Naive thymus-derived CD4-positive, alpha-beta T cell (primary cell): ENCODE measurements around the gene MLKL. TPM values are rescaled to one million over a fixed set of nuclear protein-coding genes. Genes with fewer than 3 reads are reported as not detected.

Experiments
- ATAC-seq: fragments of 150-1000 bp; cut with Tn5 transposase; 2 replicates; pipeline ENCODE4 v1.10.0; 2021; ENCODE audit warnings: mild to moderate bottlenecking, moderate library complexity
- CTCF ChIA-PET: fragments of 350-600 bp; sonication (Branson Sonifier 250); formaldehyde crosslinking; loops from one replicate; lab custom pipeline; 2021; ENCODE audit warnings: antibody characterized with exemption; lab: Charles Lee
- POLR2A ChIA-PET: fragments of 350-600 bp; sonication (Branson Sonifier 250); formaldehyde crosslinking; loops from one replicate; lab custom pipeline; 2021; ENCODE audit warnings: antibody characterized with exemption, inconsistent platforms; lab: Charles Lee
- DNase-seq, 9 donors: peaks; one replicate each; pipeline versions ENCODE4 v3.0.0 to v3.0.0-alpha.2; 2020 to 2022; ENCODE audit warnings: mixed read lengths in 1 of 9
- H3K27ac ChIP-seq: one replicate; pipeline ENCODE4 v1.7.0; 2013; ENCODE audit warnings: mild to moderate bottlenecking, low read depth, low read length, moderate library complexity
- H3K27me3 ChIP-seq, 2 donors: one replicate each; pipeline ENCODE4 v1.7.0; 2013; ENCODE audit warnings: low read length in 2 of 2, mild to moderate bottlenecking in 2 of 2, moderate library complexity in 2 of 2; ENCODE audit not compliant: control insufficient read depth in 2 of 2, insufficient read depth in 2 of 2
- H3K36me3 ChIP-seq, 3 experiments: 1 replicate in 2 of 3; 2 replicates in 1 of 3; pipeline ENCODE4 v1.7.0; 2013; ENCODE audit warnings: low read length in 3 of 3, mild to moderate bottlenecking in 3 of 3, moderate library complexity in 1 of 3; ENCODE audit not compliant: insufficient read depth in 3 of 3, control insufficient read depth in 2 of 3
- H3K4me1 ChIP-seq, 2 donors: one replicate each; pipeline ENCODE4 v1.7.0; 2013; ENCODE audit warnings: low read length in 2 of 2, mild to moderate bottlenecking in 2 of 2, moderate library complexity in 1 of 2; ENCODE audit not compliant: control insufficient read depth in 2 of 2, insufficient read depth in 2 of 2
- H3K4me3 ChIP-seq: 2 replicates; pipeline ENCODE4 v1.7.0; 2013; ENCODE audit warnings: mild to moderate bottlenecking, low read length
- H3K9me3 ChIP-seq, 3 experiments: 1 replicate in 2 of 3; 2 replicates in 1 of 3; pipeline ENCODE4 v1.7.0; 2013; ENCODE audit warnings: low read length in 3 of 3; ENCODE audit not compliant: control insufficient read depth in 2 of 3
- H3K27ac Mint-ChIP-seq, 9 donors: one replicate each; pipeline ENCODE4 v1.8.0; 2020 to 2022; ENCODE audit warnings: mixed read lengths in 9 of 9, mild to moderate bottlenecking in 8 of 9, moderate library complexity in 5 of 9, inconsistent platforms in 2 of 9
- H3K27me3 Mint-ChIP-seq, 5 donors: one replicate each; pipeline ENCODE4 v1.8.0; 2021 to 2022; ENCODE audit warnings: mixed read lengths in 5 of 5, mild to moderate bottlenecking in 1 of 5
- H3K36me3 Mint-ChIP-seq, 5 donors: one replicate each; pipeline ENCODE4 v1.8.0; 2020 to 2022; ENCODE audit warnings: mixed read lengths in 5 of 5, mild to moderate bottlenecking in 3 of 5, inconsistent platforms in 1 of 5
- H3K4me1 Mint-ChIP-seq, 7 donors: one replicate each; pipeline ENCODE4 v1.8.0; 2020 to 2022; ENCODE audit warnings: mixed read lengths in 7 of 7, mild to moderate bottlenecking in 3 of 7, inconsistent platforms in 1 of 7
- H3K4me3 Mint-ChIP-seq, 10 donors: one replicate each; pipeline ENCODE4 v1.8.0; 2020 to 2022; ENCODE audit warnings: mild to moderate bottlenecking in 10 of 10, mixed read lengths in 10 of 10, moderate library complexity in 6 of 10, inconsistent platforms in 2 of 10
- H3K9me3 Mint-ChIP-seq, 11 donors: one replicate each; pipeline ENCODE4 v1.8.0; 2020 to 2022; ENCODE audit warnings: mixed read lengths in 11 of 11, mild to moderate bottlenecking in 4 of 11, inconsistent platforms in 1 of 11, moderate library complexity in 1 of 11
- intact Hi-C, 2 donors: fragments of 100-400 bp; cut with micrococcal nuclease; formaldehyde crosslinking; loops; one replicate each; pipeline ENCODE4 v1.15.1; 2023
- polyA plus RNA-seq, 2 donors: library from polyadenylated mRNA; unstranded; fragments of 300-500 nt; fragmentation: Illumina TruSeq; gene quantifications; one replicate each; pipeline ENCODE4 v1.2.3, GENCODE V29; 2021
- total RNA-seq, 6 experiments: library from RNA in 5 of 6; stranded (reverse) in 5 of 6; gene quantifications; 1 replicate in 5 of 6; 2 replicates in 1 of 6; pipeline ENCODE4 v1.2.3 and lab custom pipeline; 2021 to 2026

The MLKL gene
- total and polyA plus RNA-seq, 7 experiments from 2014 or later: 7.9 to 52.4 (median 36.3) TPM

DNA sequence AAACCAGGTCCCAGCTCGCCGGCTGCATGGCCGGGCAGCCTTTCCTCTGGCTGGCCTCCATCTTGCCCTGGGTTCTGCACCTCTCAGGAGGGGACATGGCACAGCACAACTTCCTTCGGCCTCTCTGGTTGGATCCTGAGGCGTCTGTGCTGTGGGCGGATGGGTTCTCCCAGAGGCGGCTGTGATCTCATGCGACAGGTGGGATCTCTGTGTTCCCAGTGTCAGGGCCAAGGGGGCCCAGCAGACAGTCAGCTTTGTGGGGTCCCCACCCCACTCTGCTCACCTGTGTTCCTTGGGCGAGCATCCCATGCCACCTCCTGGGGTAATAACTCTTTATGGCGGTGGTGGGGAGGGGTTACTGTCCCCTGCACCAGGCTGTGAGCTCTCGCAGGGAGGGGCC lies 38.2 kb upstream of the MLKL start:
- no peak for ATAC-seq
- ChIA-PET CTCF (no interaction called here), POLR2A (no interaction called here)
- no peaks in the 10 kb centered on the region for H3K36me3 Mint-ChIP-seq
- no peak for DNase-seq
- H3K4me1 ChIP-seq: no peaks in the 10 kb centered on the region
- no peak overlapping the region for H3K27ac ChIP-seq
- H3K4me3 Mint-ChIP-seq: no peak overlapping the region
- H3K27me3 Mint-ChIP-seq: peaks cover 0 to 7% (median 0%) of the 10 kb centered on the region in 5 donors
- peaks cover 0 to 4% (median 0%) of the 10 kb centered on the region in 7 donors for H3K4me1 Mint-ChIP-seq
- intact Hi-C loops: no loop called here
- no peaks in the 10 kb centered on the region for H3K27me3 ChIP-seq
- no peak overlapping the region for H3K4me3 ChIP-seq
- H3K27ac Mint-ChIP-seq: no peak overlapping the region
- no peaks in the 10 kb centered on the region for H3K9me3 Mint-ChIP-seq
- no peaks in the 10 kb centered on the region for H3K9me3 ChIP-seq
- no peaks in the 10 kb centered on the region for H3K36me3 ChIP-seq

DNA sequence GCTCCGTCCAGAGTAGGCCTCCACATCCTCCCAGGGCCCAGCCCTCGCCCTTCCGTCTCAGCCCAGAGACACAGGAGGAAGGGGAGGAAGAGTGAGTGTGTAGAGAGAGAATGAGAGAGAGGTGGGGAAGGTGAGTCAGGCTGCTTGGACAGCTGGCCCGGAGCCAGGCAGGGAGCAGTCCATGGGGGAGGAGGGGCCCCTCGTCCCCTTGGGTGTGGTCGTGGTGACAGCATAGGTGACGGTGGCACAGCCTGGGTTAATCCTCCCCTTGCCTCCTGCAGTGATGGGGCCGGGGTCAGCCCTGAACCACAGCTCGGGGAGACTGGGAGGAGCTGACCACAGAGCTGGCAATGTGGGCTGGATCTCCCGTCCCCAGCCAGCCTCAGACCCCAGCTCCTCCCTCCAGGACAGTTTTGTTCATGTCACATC lies 37.5 kb upstream of the MLKL start:
- H3K4me3 Mint-ChIP-seq: no peak overlapping the region
- DNase-seq (no peak), ATAC-seq (no peak)
- no peak overlapping the region for H3K27ac Mint-ChIP-seq
- Histone ChIP-seq H3K4me3 (no peak overlapping the region), H3K9me3 (no peaks in the 10 kb centered on the region), H3K27ac (no peak overlapping the region), H3K36me3 (no peaks in the 10 kb centered on the region), H3K27me3 (no peaks in the 10 kb centered on the region), H3K4me1 (no peaks in the 10 kb centered on the region)
- CTCF ChIA-PET: no interaction called here
- POLR2A ChIA-PET: no interaction called here
- H3K4me1 Mint-ChIP-seq: peaks cover 0 to 4% (median 0%) of the 10 kb centered on the region in 7 donors
- H3K27me3 Mint-ChIP-seq: peaks cover 0 to 7% (median 0%) of the 10 kb centered on the region in 5 donors
- intact Hi-C loops: no loop called here
- no peaks in the 10 kb centered on the region for H3K9me3 Mint-ChIP-seq
- H3K36me3 Mint-ChIP-seq: no peaks in the 10 kb centered on the region

DNA sequence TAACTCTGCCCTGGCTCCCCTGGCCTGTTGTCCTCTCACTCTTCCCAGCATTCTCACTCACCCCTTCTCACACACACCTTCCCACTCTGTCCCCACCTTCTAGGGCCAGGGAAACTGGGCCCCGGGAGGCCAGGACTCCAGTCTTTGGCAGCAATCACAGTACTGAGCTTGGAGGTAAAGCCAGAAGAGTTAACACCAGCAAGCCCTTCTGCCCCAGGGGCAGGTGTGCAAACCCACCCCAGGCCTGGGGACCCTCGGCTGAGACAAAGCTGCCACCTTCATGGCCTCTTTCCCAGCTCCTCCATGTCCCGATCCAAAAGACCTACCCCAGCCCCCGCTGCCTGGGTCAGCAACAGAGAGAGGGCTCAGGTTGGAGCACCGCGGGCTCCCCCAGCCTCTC lies 36.9 kb upstream of the MLKL start:
- ATAC-seq (no peak), DNase-seq (no peak)
- no peaks in the 10 kb centered on the region for H3K9me3 ChIP-seq
- H3K27ac ChIP-seq: no peak overlapping the region
- ChIA-PET CTCF (no interaction called here), POLR2A (no interaction called here)
- H3K9me3 Mint-ChIP-seq: no peaks in the 10 kb centered on the region
- H3K27me3 ChIP-seq: no peaks in the 10 kb centered on the region
- H3K4me3 ChIP-seq: no peak overlapping the region
- H3K27me3 Mint-ChIP-seq: peaks cover 0 to 7% (median 0%) of the 10 kb centered on the region in 5 donors
- H3K4me1 Mint-ChIP-seq: peaks cover 0 to 4% (median 0%) of the 10 kb centered on the region in 7 donors
- H3K27ac Mint-ChIP-seq: no peak overlapping the region
- H3K36me3 Mint-ChIP-seq: no peaks in the 10 kb centered on the region
- no peak overlapping the region for H3K4me3 Mint-ChIP-seq
- intact Hi-C loops: no loop called here
- H3K4me1 ChIP-seq: no peaks in the 10 kb centered on the region
- H3K36me3 ChIP-seq: no peaks in the 10 kb centered on the region

DNA sequence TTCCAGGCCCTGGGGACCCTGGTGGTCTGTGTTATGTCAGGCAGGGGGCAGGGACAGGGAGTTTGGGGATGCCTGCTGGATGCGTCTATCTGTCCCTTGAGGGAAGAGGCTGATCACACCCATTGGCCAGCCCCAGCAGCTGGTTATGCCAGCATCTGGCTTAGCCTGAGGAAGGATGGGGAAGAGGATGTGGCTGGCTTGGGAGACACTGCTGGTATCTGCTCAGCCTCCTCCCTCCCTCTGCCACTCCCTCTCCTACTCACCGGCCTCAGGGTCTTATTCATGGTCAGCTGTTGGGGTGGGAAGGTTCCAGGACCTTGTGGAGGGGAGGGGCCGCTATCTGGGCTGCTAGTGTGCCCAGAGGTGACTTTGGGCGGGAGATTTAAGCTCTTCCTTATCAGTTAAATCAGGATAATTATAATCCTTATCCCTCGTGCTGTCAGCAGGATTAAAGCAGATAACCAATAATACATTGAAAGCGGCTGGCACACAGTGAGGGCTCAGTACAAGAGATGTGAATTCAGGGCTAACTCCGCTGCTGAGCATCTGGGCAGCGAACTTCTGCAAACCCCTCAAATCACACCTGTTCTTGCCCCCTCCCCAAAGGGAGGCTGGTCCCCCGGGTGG lies 36.0 kb upstream of the MLKL start:
- intact Hi-C loops: no loop called here
- no peak overlapping the region for H3K27ac Mint-ChIP-seq
- H3K4me1 Mint-ChIP-seq: peaks cover 0 to 2% (median 0%) of the 10 kb centered on the region in 7 donors
- H3K36me3 Mint-ChIP-seq: no peaks in the 10 kb centered on the region
- ATAC-seq: no peak
- no peak overlapping the region for H3K27ac ChIP-seq
- no peaks in the 10 kb centered on the region for H3K27me3 ChIP-seq
- H3K9me3 ChIP-seq: no peaks in the 10 kb centered on the region
- peaks cover 0 to 7% (median 0%) of the 10 kb centered on the region in 5 donors for H3K27me3 Mint-ChIP-seq
- ChIA-PET POLR2A (no interaction called here), CTCF (interaction anchor here (0.6 kb wide), 1 partner anchor 741 kb away, joined by 3 read pairs; no protein-coding TSS in a partner anchor)
- H3K4me3 ChIP-seq: no peak overlapping the region
- H3K36me3 ChIP-seq: no peaks in the 10 kb centered on the region
- H3K4me1 ChIP-seq: no peaks in the 10 kb centered on the region
- H3K4me3 Mint-ChIP-seq: no peak overlapping the region
- DNase-seq: no peak
- no peaks in the 10 kb centered on the region for H3K9me3 Mint-ChIP-seq

DNA sequence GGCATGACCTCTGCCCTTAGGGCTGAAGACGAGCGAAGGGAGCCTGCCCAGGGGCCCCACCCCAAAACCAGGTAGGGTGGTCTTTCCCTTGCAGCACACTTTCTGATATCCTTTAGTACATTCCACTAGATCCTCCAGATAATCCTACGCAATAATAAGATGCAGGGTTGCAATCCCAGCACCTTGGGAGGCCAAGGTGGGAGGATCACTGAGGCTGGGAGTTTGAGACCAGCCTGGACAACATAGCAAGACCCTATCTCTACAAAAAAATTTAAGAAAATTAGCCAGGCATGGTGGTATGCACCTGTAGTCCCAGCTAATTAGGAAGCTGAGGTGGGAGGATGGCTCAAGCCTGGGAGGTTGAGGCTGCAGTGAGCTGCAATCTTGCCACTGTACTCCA lies 34.9 kb upstream of the MLKL start:
- Mint-ChIP-seq H3K27me3 (peaks cover 0 to 7% (median 0%) of the 10 kb centered on the region in 5 donors), H3K9me3 (peaks cover 0 to 3% (median 0%) of the 10 kb centered on the region in 11 donors), H3K4me1 (peaks cover 0 to 9% (median 4%) of the 10 kb centered on the region in 7 donors), H3K4me3 (no peak overlapping the region), H3K36me3 (no peaks in the 10 kb centered on the region), H3K27ac (no peak overlapping the region)
- ATAC-seq (no peak), DNase-seq (no peak)
- Histone ChIP-seq H3K27ac (no peak overlapping the region), H3K4me1 (no peaks in the 10 kb centered on the region), H3K27me3 (no peaks in the 10 kb centered on the region), H3K36me3 (no peaks in the 10 kb centered on the region), H3K4me3 (no peak overlapping the region), H3K9me3 (no peaks in the 10 kb centered on the region)
- ChIA-PET CTCF (no interaction called here), POLR2A (no interaction called here)
- intact Hi-C loops: no loop called here

GRCh38 chr16:74735162-74735452 lies 34.4 kb upstream of the MLKL start:
- Histone ChIP-seq H3K4me1 (peaks cover 0 to 3% of the 10 kb centered on the region in 2 donors), H3K27me3 (no peaks in the 10 kb centered on the region), H3K36me3 (no peaks in the 10 kb centered on the region), H3K9me3 (no peaks in the 10 kb centered on the region), H3K27ac (no peak overlapping the region), H3K4me3 (no peak overlapping the region)
- DNase-seq (no peak), ATAC-seq (no peak)
- intact Hi-C loops: no loop called here
- Mint-ChIP-seq H3K4me1 (peaks cover 0 to 13% (median 9%) of the 10 kb centered on the region in 7 donors), H3K36me3 (no peaks in the 10 kb centered on the region), H3K27me3 (peaks cover 0 to 7% (median 0%) of the 10 kb centered on the region in 5 donors), H3K9me3 (peaks cover 0 to 3% (median 0%) of the 10 kb centered on the region in 11 donors), H3K4me3 (no peak overlapping the region), H3K27ac (no peak overlapping the region)
- CTCF ChIA-PET: no interaction called here
- POLR2A ChIA-PET: interaction anchor here (0.6 kb wide), 1 partner anchor 9 kb away, joined by 3 read pairs; no protein-coding TSS in a partner anchor
